Liver (tissue), 9 donors: Measurements from ENCODE around the gene TBX2. TPM values are rescaled to one million over a fixed set of nuclear protein-coding genes. Genes with fewer than 3 reads are reported as not detected.

ENCODE experiments used
- DNase-seq: peaks from one replicate; pipeline ENCODE4 v3.0.0-alpha.2; 2017; ENCODE audit warnings: low spot score
- H3K27ac ChIP-seq, 2 donors: one replicate each; pipeline ENCODE4 v1.7.0; 2013; ENCODE audit warnings: inconsistent platforms in 2 of 2, low read length in 2 of 2, control low read depth in 1 of 2, low read depth in 1 of 2, mild to moderate bottlenecking in 1 of 2
- H3K27me3 ChIP-seq, 4 donors: one replicate each; pipeline versions ENCODE4 v1.6.1 to v1.7.0; 2013; ENCODE audit warnings: low read length in 3 of 4, inconsistent platforms in 1 of 4, mild to moderate bottlenecking in 1 of 4, moderate library complexity in 1 of 4; ENCODE audit not compliant: control insufficient read depth in 4 of 4, insufficient read depth in 4 of 4
- H3K36me3 ChIP-seq, 4 donors: one replicate each; pipeline versions ENCODE4 v1.6.1 to v1.7.0; 2013; ENCODE audit warnings: low read length in 3 of 4, mild to moderate bottlenecking in 3 of 4, low read depth in 1 of 4, moderate library complexity in 1 of 4; ENCODE audit not compliant: control insufficient read depth in 4 of 4, insufficient read depth in 3 of 4
- H3K4me1 ChIP-seq, 4 donors: one replicate each; pipeline versions ENCODE4 v1.6.1 to v1.7.0; 2013; ENCODE audit warnings: low read length in 3 of 4, mild to moderate bottlenecking in 3 of 4, moderate library complexity in 1 of 4; ENCODE audit not compliant: control insufficient read depth in 4 of 4, insufficient read depth in 4 of 4
- H3K4me3 ChIP-seq, 3 donors: one replicate each; pipeline versions ENCODE4 v1.6.1 to v1.7.0; 2013; ENCODE audit warnings: low read length in 3 of 3, control low read depth in 1 of 3, low read depth in 1 of 3, mild to moderate bottlenecking in 1 of 3
- H3K9ac ChIP-seq, 2 donors: one replicate each; pipeline ENCODE4 v1.7.0; 2013; ENCODE audit warnings: low read length in 2 of 2, mild to moderate bottlenecking in 2 of 2, moderate library complexity in 2 of 2, control low read depth in 1 of 2, low read depth in 1 of 2
- H3K9me3 ChIP-seq, 4 donors: one replicate each; pipeline versions ENCODE4 v1.6.1 to v1.7.0; 2013; ENCODE audit warnings: low read length in 3 of 4; ENCODE audit not compliant: control insufficient read depth in 4 of 4
- ATF3 ChIP-seq: IDR thresholded peaks from 2 replicates; pipeline ENCODE4 v1.6.1; 2016; ENCODE audit warnings: antibody characterized with exemption
- FOXA1 ChIP-seq: IDR thresholded peaks from 2 replicates; pipeline ENCODE4 v1.6.1; 2016; ENCODE audit warnings: antibody characterized with exemption
- FOXA2 ChIP-seq: IDR thresholded peaks from 2 replicates; pipeline ENCODE4 v1.6.1; 2016; ENCODE audit warnings: antibody characterized with exemption
- GABPA ChIP-seq, 2 donors: IDR thresholded peaks in 1 of 2; conservative IDR thresholded peaks in 1 of 2; 2 replicates each; pipeline ENCODE4 v1.6.1; 2016; ENCODE audit warnings: antibody characterized with exemption in 2 of 2, mild to moderate bottlenecking in 1 of 2, moderate library complexity in 1 of 2
- HNF4A ChIP-seq, 2 donors: conservative IDR thresholded peaks; 2 replicates each; pipeline ENCODE4 v1.6.1; 2016; ENCODE audit warnings: antibody characterized with exemption in 2 of 2, mild to moderate bottlenecking in 2 of 2
- JUND ChIP-seq, 2 donors: IDR thresholded peaks; 2 replicates each; pipeline ENCODE4 v1.6.1; 2016; ENCODE audit warnings: antibody characterized with exemption in 2 of 2
- MAX ChIP-seq: IDR thresholded peaks from 2 replicates; pipeline ENCODE4 v1.6.1; 2016; ENCODE audit warnings: antibody characterized with exemption
- NR2F2 ChIP-seq: IDR thresholded peaks from 2 replicates; pipeline ENCODE4 v1.6.1; 2016; ENCODE audit warnings: antibody characterized with exemption
- RAD21 ChIP-seq, 2 donors: IDR thresholded peaks; 2 replicates each; pipeline ENCODE4 v1.6.1; 2016; ENCODE audit warnings: antibody characterized with exemption in 2 of 2, mild to moderate bottlenecking in 2 of 2
- REST ChIP-seq: IDR thresholded peaks from 2 replicates; pipeline ENCODE4 v1.6.1; 2016; ENCODE audit warnings: antibody characterized with exemption, mild to moderate bottlenecking
- RXRA ChIP-seq, 2 donors: IDR thresholded peaks; 2 replicates each; pipeline ENCODE4 v1.6.1; 2017 to 2018; ENCODE audit warnings: antibody characterized with exemption in 2 of 2, mild to moderate bottlenecking in 1 of 2
- SP1 ChIP-seq: IDR thresholded peaks from 2 replicates; pipeline ENCODE4 v1.6.1; 2018; ENCODE audit warnings: antibody characterized with exemption, mild to moderate bottlenecking
- TAF1 ChIP-seq: conservative IDR thresholded peaks from 2 replicates; pipeline ENCODE4 v1.6.1; 2016; ENCODE audit warnings: antibody characterized with exemption, mild to moderate bottlenecking
- YY1 ChIP-seq: IDR thresholded peaks from 2 replicates; pipeline ENCODE4 v1.6.1; 2016; ENCODE audit warnings: antibody characterized with exemption, mild to moderate bottlenecking
- ZBTB33 ChIP-seq: IDR thresholded peaks from 2 replicates; pipeline ENCODE4 v1.6.1; 2016; ENCODE audit warnings: antibody characterized with exemption
- WGBS: extraction: QIAGEN DNeasy Blood & Tissue Kit; methylation state at CpG from one replicate; pipeline ENCODE4 v1.1.7; 2013; 5-methylcytosine and 5-hydroxymethylcytosine counted together
- polyA plus RNA-seq, 2 donors: library from polyadenylated mRNA; stranded (reverse) in 1 of 2; unstranded in 1 of 2; fragments of 200-250 nt in 1 of 2; fragments of >200 nt in 1 of 2; fragmentation: Nextera tagmentation in 1 of 2; extraction: Ambion mirVana in 1 of 2; gene quantifications; one replicate each; pipeline versions ENCODE4 v1.2.1 to v1.2.3, GENCODE V29; 2013 to 2015
- total RNA-seq, 2 donors: library from RNA; depleted of rRNA; stranded (reverse); fragments of >200 nt; gene quantifications; one replicate each; pipeline ENCODE4 v1.2.3, GENCODE V29; 2014
- donor health status: healthy.
- donor health status: healthy.
- donor health status: healthy.
- donor health status: healthy.
- donor health status: healthy.

Gene TBX2
- total and polyA plus RNA-seq, 4 donors: 0.85 to 3.1 (median 2.5) TPM

- H3K9me3 ChIP-seq: no peaks in the 10 kb centered on the region
- no peaks in the 10 kb centered on the region for H3K4me1 ChIP-seq
- no peak for DNase-seq
- no peaks in the 10 kb centered on the region for H3K36me3 ChIP-seq
- TF ChIP-seq REST (no peak), JUND (IDR thresholded peaks at IDR 0.05) (no peak), FOXA2 (no peak), GABPA (IDR thresholded peaks at IDR 0.05 in 1 of 2, conservative IDR thresholded peaks at IDR 0.05 in 1 of 2) (no peak), TAF1 (no peak), MAX (no peak), FOXA1 (no peak), NR2F2 (no peak)
- no peak overlapping the region for H3K4me3 ChIP-seq
- H3K9ac ChIP-seq: no peak overlapping the region
- 92% methylated on average over 2 of the region's 2 CpGs for WGBS
- H3K27ac ChIP-seq: no peak overlapping the region
- H3K27me3 ChIP-seq: no peaks in the 10 kb centered on the region
These were observed 38.6 kb upstream of the TBX2 start for GRCh38 chr17:61361084-61361483.

GRCh38 chr17:61362396-61362795 is 37.2 kb upstream of the TBX2 start:
- no peak for DNase-seq
- H3K36me3 ChIP-seq: no peaks in the 10 kb centered on the region
- no peaks in the 10 kb centered on the region for H3K9me3 ChIP-seq
- TF ChIP-seq NR2F2 (no peak), REST (no peak), RXRA (IDR thresholded peaks at IDR 0.05) (no peak)
- no peaks in the 10 kb centered on the region for H3K4me1 ChIP-seq
- no peaks in the 10 kb centered on the region for H3K27me3 ChIP-seq
- 92% methylated on average over 5 of the region's 5 CpGs for WGBS
- H3K9ac ChIP-seq: no peak overlapping the region
- H3K27ac ChIP-seq: no peak overlapping the region
- H3K4me3 ChIP-seq: no peak overlapping the region

- Histone ChIP-seq H3K4me3 (no peak overlapping the region), H3K27me3 (no peaks in the 10 kb centered on the region), H3K9ac (no peak overlapping the region), H3K9me3 (no peaks in the 10 kb centered on the region), H3K36me3 (no peaks in the 10 kb centered on the region), H3K27ac (no peak overlapping the region), H3K4me1 (no peaks in the 10 kb centered on the region)
- 88% methylated on average over 9 of the region's 9 CpGs for WGBS
- DNase-seq: no peak
- TF ChIP-seq HNF4A (conservative IDR thresholded peaks at IDR 0.05) (no peak), ATF3 (no peak), TAF1 (no peak), ZBTB33 (no peak), NR2F2 (no peak), YY1 (no peak), SP1 (no peak), RAD21 (IDR thresholded peaks at IDR 0.05) (no peak), RXRA (IDR thresholded peaks at IDR 0.05) (no peak), FOXA2 (no peak), FOXA1 (no peak), JUND (IDR thresholded peaks at IDR 0.05) (no peak)
These were observed 36.6 kb upstream of the TBX2 start for GRCh38 chr17:61362852-61363600.
